ENCODE results near the gene ADAM17. TPM values are rescaled to one million over a fixed set of nuclear protein-coding genes. Genes with fewer than 3 reads are reported as not detected.

ADAM17 gene
- total RNA-seq, 1 donor, result 40.1 TPM

- DNase-seq (ENCODE audit: low read depth), result no peak
Measured at GRCh38 chr2:9466147-9466683, 89.4 kb downstream of the ADAM17 start.

GRCh38 chr2:9465170-9465569 lies 90.5 kb downstream of the ADAM17 start:
- no peak for DNase-seq (ENCODE audit: low read depth)
- no peak overlapping the region for H3K4me3 ChIP-seq (ENCODE audit: low read depth, low read length)
- TF ChIP-seq CTCF (IDR thresholded peaks at IDR 0.05; ENCODE audit: insufficient read depth, low read length), result no peak

More at GRCh38 chr2:9466147-9466683, 89.4 kb downstream of the ADAM17 start:
- no peak for TF ChIP-seq CTCF (IDR thresholded peaks at IDR 0.05; ENCODE audit: insufficient read depth, low read length)
- H3K4me3 ChIP-seq (ENCODE audit: low read depth, low read length), result no peak overlapping the region

GRCh38 chr2:9463698-9464034 lies 92.0 kb downstream of the ADAM17 start:
- no peak for DNase-seq (ENCODE audit: low read depth)
- no peak for TF ChIP-seq CTCF (IDR thresholded peaks at IDR 0.05; ENCODE audit: insufficient read depth, low read length)

GRCh38 chr2:9462886-9463697 lies 92.5 kb downstream of the ADAM17 start:
- TF ChIP-seq CTCF (IDR thresholded peaks at IDR 0.05; ENCODE audit: insufficient read depth, low read length), result no peak
- DNase-seq (ENCODE audit: low read depth), result no peak
- no peak overlapping the region for H3K4me3 ChIP-seq (ENCODE audit: low read depth, low read length)

More at GRCh38 chr2:9463698-9464034, 92.0 kb downstream of the ADAM17 start:
- no peak overlapping the region for H3K4me3 ChIP-seq (ENCODE audit: low read depth, low read length)

- no peak overlapping the region for H3K4me3 ChIP-seq (ENCODE audit: low read depth, low read length)
- no peak for DNase-seq (ENCODE audit: low read depth)
- no peak for TF ChIP-seq CTCF (IDR thresholded peaks at IDR 0.05; ENCODE audit: insufficient read depth, low read length)
Measured at GRCh38 chr2:9462313-9462712, 93.3 kb downstream of the ADAM17 start.

- no peak for TF ChIP-seq CTCF (IDR thresholded peaks at IDR 0.05; ENCODE audit: insufficient read depth, low read length)
- DNase-seq (ENCODE audit: low read depth), result no peak
- H3K4me3 ChIP-seq (ENCODE audit: low read depth, low read length), result no peak overlapping the region
Measured at GRCh38 chr2:9461079-9461478, 94.6 kb downstream of the ADAM17 start.

Measured in fibroblast of the aortic adventitia (primary cell).